GM12878 (cell line): Measurements from ENCODE around the gene REPS2. TPM values are rescaled to one million over a fixed set of nuclear protein-coding genes. Genes with fewer than 3 reads are reported as not detected.

Experiments used
- ATAC-seq: fragments of 200-7000 bp; cut with Tn5 transposase; 3 replicates; pipeline ENCODE4 v1.9.1; 2020; ENCODE audit warnings: mild to moderate bottlenecking, moderate library complexity
- BruUV-seq: library from RNA; stranded (reverse); fragments of 400-500 nt; replicated peaks from 2 replicates; lab custom pipeline; 2021; lab: Mats Ljungman, UMichigan
- CTCF ChIA-PET: fragments of 300-600 bp; sonication (Branson Sonifier 250); formaldehyde crosslinking; extraction: SDS; loops from one replicate; lab custom pipeline; 2021; ENCODE audit warnings: inconsistent platforms; lab: Yijun Ruan, JAX
- POLR2A ChIA-PET: fragments of 350-600 bp; formaldehyde crosslinking; extraction: SDS; loops from one replicate; lab custom pipeline; 2021; ENCODE audit warnings: inconsistent platforms; lab: Charles Lee
- RAD21 ChIA-PET: fragments of 300-600 bp; sonication (Branson Sonifier 250); formaldehyde crosslinking; loops from one replicate; lab custom pipeline; 2023; ENCODE audit warnings: antibody characterized with exemption; ENCODE audit not compliant: unreplicated experiment; lab: Charles Lee
- SMC1A ChIA-PET: fragments of 300-600 bp; sonication (Branson Sonifier 250); formaldehyde crosslinking; loops from one replicate; lab custom pipeline; 2023; ENCODE audit not compliant: unreplicated experiment, uncharacterized antibody; lab: Charles Lee
- DNase-seq: peaks from one replicate; pipeline ENCODE4 v3.0.0-alpha.2; 2011; ENCODE audit warnings: low read depth, low spot score
- FAIRE-seq: peaks from 3 replicates; lab custom pipeline; 2011; peaks lifted over from hg19 to GRCh38; lab: Jason Lieb, UNC
- H2AFZ ChIP-seq: 2 replicates; pipeline ENCODE4 v1.6.0; 2011; ENCODE audit warnings: low read depth, low read length, control low read depth; ENCODE audit not compliant: control insufficient read depth
- H3K27ac ChIP-seq: 2 replicates; pipeline ENCODE4 v1.5.1; 2011; ENCODE audit warnings: control low read depth; ENCODE audit not compliant: control insufficient read depth, insufficient read depth
- H3K27me3 ChIP-seq, 2 experiments: replicated peaks in 1 of 2; 2 replicates each; pipeline versions ENCODE4 v1.6.0 to v1.6.1; 2011; ENCODE audit warnings: low read length in 1 of 2; ENCODE audit not compliant: control insufficient read depth in 2 of 2, insufficient read depth in 2 of 2
- H3K36me3 ChIP-seq, 2 experiments: 2 replicates each; pipeline ENCODE4 v1.5.1; 2011; ENCODE audit warnings: low read length in 1 of 2; ENCODE audit not compliant: control insufficient read depth in 2 of 2, insufficient read depth in 2 of 2
- H3K4me1 ChIP-seq: 2 replicates; pipeline ENCODE4 v1.6.1; 2011; ENCODE audit warnings: mild to moderate bottlenecking, low read length, moderate library complexity, mixed read lengths; ENCODE audit not compliant: control insufficient read depth, insufficient read depth
- H3K4me2 ChIP-seq: 2 replicates; pipeline ENCODE4 v1.6.0; 2011; ENCODE audit warnings: control low read depth; ENCODE audit not compliant: control insufficient read depth, insufficient read depth
- H3K4me3 ChIP-seq: fragments of 200-600 bp; sonication (generic); 2 replicates; pipeline ENCODE4 v1.5.1; 2016
- H3K79me2 ChIP-seq: 2 replicates; pipeline ENCODE4 v1.6.0; 2011; ENCODE audit warnings: low read length; ENCODE audit not compliant: control insufficient read depth, insufficient read depth
- H3K9ac ChIP-seq: 2 replicates; pipeline ENCODE4 v1.8.0; 2011; ENCODE audit warnings: low read length, control low read depth, mixed read lengths; ENCODE audit not compliant: control insufficient read depth, insufficient read depth
- H3K9me3 ChIP-seq: replicated peaks from 3 replicates; pipeline ENCODE4 v1.5.1; 2011; ENCODE audit warnings: mild to moderate bottlenecking, low read length; ENCODE audit not compliant: control insufficient read depth, insufficient read depth
- H4K20me1 ChIP-seq: 2 replicates; pipeline ENCODE4 v1.6.0; 2011; ENCODE audit not compliant: control insufficient read depth, insufficient read depth
- BHLHE40 ChIP-seq, 2 experiments: fragments of 450-650 bp in 1 of 2; IDR thresholded peaks; 2 replicates each; pipeline ENCODE4 v1.6.1; 2011 to 2017; ENCODE audit warnings: low read depth in 2 of 2, borderline replicate concordance in 1 of 2, improper control_type of control experiment in 1 of 2, low read length in 1 of 2, mild to moderate bottlenecking in 1 of 2
- CBX5 ChIP-seq: sonication (generic); IDR thresholded peaks from 2 replicates; pipeline ENCODE4 v1.6.1; 2016; ENCODE audit warnings: low read depth, moderate library complexity, mild to moderate bottlenecking, inconsistent platforms
- CHD1 ChIP-seq: IDR thresholded peaks from 2 replicates; pipeline ENCODE4 v1.6.1; 2012; ENCODE audit warnings: low read depth, low read length, improper control_type of control experiment
- CREB1 ChIP-seq: IDR thresholded peaks from 2 replicates; pipeline ENCODE4 v1.6.1; 2012; ENCODE audit warnings: low read depth, mild to moderate bottlenecking, inconsistent platforms
- EED ChIP-seq: sonication (generic); IDR thresholded peaks from 2 replicates; pipeline ENCODE4 v1.6.1; 2016; ENCODE audit warnings: antibody characterized with exemption, low read depth
- IKZF1 ChIP-seq: fragments of 450-650 bp; conservative IDR thresholded peaks from 2 replicates; pipeline ENCODE4 v1.6.1; 2017; ENCODE audit warnings: antibody characterized with exemption, mild to moderate bottlenecking
- LARP7 ChIP-seq: fragments of 450-650 bp; IDR thresholded peaks from 2 replicates; pipeline ENCODE4 v1.6.1; 2017; ENCODE audit warnings: mild to moderate bottlenecking
- MYC ChIP-seq: IDR thresholded peaks from 2 replicates; pipeline ENCODE4 v1.6.1; 2011; ENCODE audit warnings: mild to moderate bottlenecking, low read length, moderate library complexity, inconsistent platforms; ENCODE audit not compliant: insufficient read depth, insufficient replicate concordance, insufficient read length, severe bottlenecking
- NR2F1 ChIP-seq: fragments of 450-650 bp; conservative IDR thresholded peaks from 2 replicates; pipeline ENCODE4 v1.6.1; 2017; ENCODE audit warnings: mild to moderate bottlenecking
- PBX3 ChIP-seq: IDR thresholded peaks from 2 replicates; pipeline ENCODE4 v1.6.1; 2011; ENCODE audit warnings: mild to moderate bottlenecking, low read depth, low read length, moderate library complexity; ENCODE audit not compliant: insufficient replicate concordance
- PRDM15 ChIP-seq: fragments of 450-650 bp; formaldehyde crosslinking; IDR thresholded peaks from 2 replicates; pipeline ENCODE4 v1.4.0; 2020; ENCODE audit warnings: mild to moderate bottlenecking, moderate library complexity
- SMARCA5 ChIP-seq: fragments of 450-650 bp; IDR thresholded peaks from 2 replicates; pipeline ENCODE4 v1.6.1; 2017; ENCODE audit warnings: mild to moderate bottlenecking
- STAT1 ChIP-seq: fragments of 450-650 bp; conservative IDR thresholded peaks from 2 replicates; pipeline ENCODE4 v1.6.1; 2014; ENCODE audit warnings: antibody characterized with exemption, mild to moderate bottlenecking
- TAF1 ChIP-seq: IDR thresholded peaks from 2 replicates; pipeline ENCODE4 v1.6.1; 2011; ENCODE audit warnings: mild to moderate bottlenecking, low read depth, low read length, borderline replicate concordance
- TCF12 ChIP-seq: IDR thresholded peaks from 2 replicates; pipeline ENCODE4 v1.6.1; 2011; ENCODE audit warnings: low read depth, mild to moderate bottlenecking, low read length
- YY1 ChIP-seq: IDR thresholded peaks from 2 replicates; pipeline ENCODE4 v1.6.1; 2011; ENCODE audit warnings: low read depth, mild to moderate bottlenecking, low read length
- ZZZ3 ChIP-seq: IDR thresholded peaks from 2 replicates; pipeline ENCODE4 v1.6.1; 2011; ENCODE audit warnings: low read depth; ENCODE audit not compliant: control insufficient read depth, insufficient read length
- in situ Hi-C: fragments of 300-500 bp; cut with MboI; formaldehyde crosslinking; loops from 9 replicates; pipeline ENCODE4 v1.14.3; 2018; ENCODE audit warnings: mixed read lengths
- intact Hi-C: fragments of 100-400 bp; cut with micrococcal nuclease; formaldehyde crosslinking; loops from one replicate; pipeline ENCODE4 v1.14.2; 2022; ENCODE audit not compliant: unreplicated experiment
- polyA plus RNA-seq, 11 experiments: library from polyadenylated mRNA; depleted of rRNA in 4 of 11; unstranded in 6 of 11; stranded (reverse) in 5 of 11; fragments of >200 nt; fragmentation: Nextera tagmentation in 4 of 11; fragmentation: Illumina TruSeq in 1 of 11; extraction: Ambion mirVana in 4 of 11; extraction: Trizol in 1 of 11; gene quantifications; 1 replicate in 1 of 11; 2 replicates in 10 of 11; pipeline versions ENCODE4 v1.2.1 to v1.2.3, GENCODE V29; 2011 to 2016; ENCODE audit warnings: inconsistent platforms in 2 of 11, missing spikeins in 2 of 11, low read depth in 1 of 11
- total RNA-seq, 4 experiments: library from RNA; depleted of rRNA in 3 of 4; stranded (reverse); fragments of >200 nt in 3 of 4; fragmentation: Illumina TruSeq in 1 of 4; extraction: Trizol in 1 of 4; gene quantifications; 2 replicates each; pipeline versions ENCODE4 v1.2.1 to v1.2.3, GENCODE V29; 2013 to 2021
- TF ChIP-seq, protein P1 (sequence below): IDR thresholded peaks from 2 replicates; pipeline ENCODE4 v1.6.1; 2011; ENCODE audit warnings: low read depth, mild to moderate bottlenecking, low read length, moderate library complexity, borderline replicate concordance; ENCODE audit errors: extremely low read depth
- TF ChIP-seq, protein P2 (sequence below): fragments of 150-350 bp; IDR thresholded peaks from 2 replicates; pipeline ENCODE4 v1.6.1; 2014; ENCODE audit warnings: mild to moderate bottlenecking, low read depth, low read length

Gene REPS2
- total and polyA plus RNA-seq, 10 of the 15 experiments (the other 5 are each of a cell fraction or from before 2014, with no cell fraction given), result 2.1 to 6.8 (median 3.9) TPM

DNA sequence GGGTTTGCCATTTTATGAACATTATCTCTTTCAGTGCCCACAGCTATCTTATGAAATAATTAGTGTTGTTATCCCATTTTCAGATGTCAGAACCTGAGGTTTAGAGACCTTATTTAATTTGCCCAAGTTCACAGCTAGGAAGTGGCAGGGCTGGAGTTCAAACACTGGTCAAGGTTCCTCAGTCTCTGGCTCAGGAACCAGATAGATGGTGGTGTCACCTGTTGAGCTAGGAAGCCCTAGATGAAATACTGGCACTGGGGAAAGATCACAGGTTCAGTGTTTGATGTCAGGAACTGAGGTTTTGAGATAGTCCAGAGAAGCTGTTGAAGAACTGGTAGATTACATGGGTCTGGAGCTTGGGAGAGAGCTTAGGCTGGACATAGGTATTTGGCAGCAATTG is 85.4 kb downstream of the REPS2 start:
- Histone ChIP-seq H3K9ac (no peak overlapping the region), H3K27ac (no peak overlapping the region), H2AFZ (no peak overlapping the region), H3K4me3 (no peak overlapping the region), H3K4me2 (no peak overlapping the region), H3K9me3 (no peaks in the 10 kb centered on the region), H4K20me1 (no peaks in the 10 kb centered on the region), H3K4me1 (no peaks in the 10 kb centered on the region), H3K79me2 (no peaks in the 10 kb centered on the region), H3K27me3 (peaks cover 0 to 2% of the 10 kb centered on the region in 2 experiments; a peak in 3 of 4 replicates), H3K36me3 (no peaks in the 10 kb centered on the region)
- in situ Hi-C loops (no loop called here), intact Hi-C loops (no loop called here)
- CTCF ChIA-PET, result interaction anchor here (1.0 to 5.7 kb wide), 2 partner anchors 14 to 38 kb away, joined by 3 to 30 read pairs; no protein-coding TSS in a partner anchor
- no peak for FAIRE-seq
- SMC1A ChIA-PET, result interaction anchor here (1.1 to 1.8 kb wide), 4 partner anchors 8 to 15 kb away, joined by 3 to 9 read pairs (median 4); no protein-coding TSS in a partner anchor
- POLR2A ChIA-PET, result interaction anchor here (0.5 kb wide), 1 partner anchor 225 kb away, joined by 7 read pairs; no protein-coding TSS in a partner anchor
- DNase-seq, result no peak
- no peak for ATAC-seq
- no TSS peak for BruUV-seq
- RAD21 ChIA-PET, result interaction anchor here (1.4 kb wide), 1 partner anchor 149 kb away, joined by 3 read pairs; no protein-coding TSS in a partner anchor
- TF ChIP-seq PBX3 (no peak), LARP7 (no peak), CBX5 (no peak), CREB1 (no peak), PRDM15 (CRISPR knock-in tag) (no peak), TCF12 (no peak), YY1 (no peak), STAT1 (no peak), SMARCA5 (no peak), CHD1 (no peak), ZZZ3 (no peak), EED (no peak), NR2F1 (no peak), IKZF1 (no peak), MYC (no peak), TAF1 (no peak), BHLHE40 (IDR thresholded peaks at IDR 0.05; ENCODE audit: borderline replicate concordance in 1 of 2, low read depth in 2 of 2, low read length in 1 of 2) (no peak)
- TF ChIP-seq, protein P1, sequence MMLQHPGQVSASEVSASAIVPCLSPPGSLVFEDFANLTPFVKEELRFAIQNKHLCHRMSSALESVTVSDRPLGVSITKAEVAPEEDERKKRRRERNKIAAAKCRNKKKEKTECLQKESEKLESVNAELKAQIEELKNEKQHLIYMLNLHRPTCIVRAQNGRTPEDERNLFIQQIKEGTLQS, result no peak
- TF ChIP-seq, protein P2, sequence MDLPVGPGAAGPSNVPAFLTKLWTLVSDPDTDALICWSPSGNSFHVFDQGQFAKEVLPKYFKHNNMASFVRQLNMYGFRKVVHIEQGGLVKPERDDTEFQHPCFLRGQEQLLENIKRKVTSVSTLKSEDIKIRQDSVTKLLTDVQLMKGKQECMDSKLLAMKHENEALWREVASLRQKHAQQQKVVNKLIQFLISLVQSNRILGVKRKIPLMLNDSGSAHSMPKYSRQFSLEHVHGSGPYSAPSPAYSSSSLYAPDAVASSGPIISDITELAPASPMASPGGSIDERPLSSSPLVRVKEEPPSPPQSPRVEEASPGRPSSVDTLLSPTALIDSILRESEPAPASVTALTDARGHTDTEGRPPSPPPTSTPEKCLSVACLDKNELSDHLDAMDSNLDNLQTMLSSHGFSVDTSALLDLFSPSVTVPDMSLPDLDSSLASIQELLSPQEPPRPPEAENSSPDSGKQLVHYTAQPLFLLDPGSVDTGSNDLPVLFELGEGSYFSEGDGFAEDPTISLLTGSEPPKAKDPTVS, result no peak
